DMS79 treated with DMSO at 0.1 percent for 48 hours (cell line): ENCODE data around the gene PRR19.
A peak's percentile ranks its signal among the peaks of the same experiment; 100 is the strongest.

Experiments used
- DNase-seq: peaks from one replicate; lab custom pipeline; 2025; lab: John Stamatoyannopoulos, UW

PRR19 gene

GRCh38 chr19:42295342-42295741 is 6.6 kb upstream of the PRR19 start:
- DNase-seq = no peak

GRCh38 chr19:42295831-42296525 is 6.0 kb upstream of the PRR19 start:
- DNase-seq = peak; percentile 66

- DNase-seq = no peak
These were observed 4.9 kb upstream of the PRR19 start for GRCh38 chr19:42297039-42297438.

- peak; percentile 66 for DNase-seq
These were observed 1.2 kb downstream of the PRR19 start for GRCh38 chr19:42303101-42303464.

GRCh38 chr19:42303876-42304275 is 1.9 kb downstream of the PRR19 start:
- no peak for DNase-seq

- DNase-seq = no peak
These were observed 4.7 kb downstream of the PRR19 start for GRCh38 chr19:42306646-42307045.

- DNase-seq = no peak
These were observed 7.8 kb downstream of the PRR19 start for GRCh38 chr19:42309686-42310085.

GRCh38 chr19:42311657-42312056 is 9.7 kb downstream of the PRR19 start:
- no peak for DNase-seq

- DNase-seq = no peak
These were observed 10.4 kb downstream of the PRR19 start for GRCh38 chr19:42312370-42312769.

GRCh38 chr19:42313096-42313839 is 11.3 kb downstream of the PRR19 start, which contains the start of gene TMEM145:
TSS of gene TMEM145 (plus strand) at chr19:42313309. CDS start at chr19:42313377, 68 bp downstream.
- DNase-seq = peak; percentile 37

- DNase-seq = no peak
These were observed 12.2 kb downstream of the PRR19 start for GRCh38 chr19:42313840-42314755.

GRCh38 chr19:42315024-42315423 is 13.1 kb downstream of the PRR19 start:
- DNase-seq = no peak

- no peak for DNase-seq
These were observed 14.6 kb downstream of the PRR19 start for GRCh38 chr19:42316223-42317211.

GRCh38 chr19:42317535-42317934 is 15.6 kb downstream of the PRR19 start:
- DNase-seq = no peak

GRCh38 chr19:42322305-42322704 is 20.4 kb downstream of the PRR19 start:
- DNase-seq = no peak

- DNase-seq = no peak
These were observed 21.5 kb downstream of the PRR19 start for GRCh38 chr19:42323473-42323851.

GRCh38 chr19:42323852-42324654 is 22.1 kb downstream of the PRR19 start:
- no peak for DNase-seq

- DNase-seq = no peak
These were observed 22.8 kb downstream of the PRR19 start for GRCh38 chr19:42324655-42325307.

GRCh38 chr19:42325308-42325895 is 23.5 kb downstream of the PRR19 start, which contains the start of gene MEGF8:
TSS of gene MEGF8 (plus strand) at chr19:42325635. CDS start at chr19:42326244, 609 bp downstream.
- peak; percentile 99 for DNase-seq
